ENCODE data around the gene PNMA8A. TPM values are rescaled to one million over a fixed set of nuclear protein-coding genes. Genes with fewer than 3 reads are reported as not detected.

The PNMA8A gene
- total RNA-seq, result 4.3 and 13.0 TPM in 2 replicates

GRCh38 chr19:46471116-46471733 is at the start of gene PNMA8A:
PNMA8A (minus strand) TSS chr19:46471563; CDS start chr19:46471035, 528 bp downstream.

GRCh38 chr19:46495786-46496099 is 24.4 kb upstream of the PNMA8A start, which contains the start of gene PNMA8B:
PNMA8B (minus strand) TSS chr19:46495867; CDS start chr19:46495465, 402 bp downstream.

GRCh38 chr19:46428239-46429135 is 42.9 kb downstream of the PNMA8A start, which contains the start of gene PNMA8C:
PNMA8C (minus strand) TSS chr19:46428936; CDS start chr19:46428359, 577 bp downstream.

Other genes starting within 250 kb of the PNMA8A start
- gene IGFL1, start 241.8 kb downstream of the PNMA8A start, total RNA-seq, result not detected in 2 replicates
- gene HIF3A, start 174.5 kb downstream of the PNMA8A start, total RNA-seq, result 0.75 and 8.7 TPM in 2 replicates
- gene PPP5C, start 124.5 kb downstream of the PNMA8A start, total RNA-seq, result 48.6 and 87.5 TPM in 2 replicates
- 30.4 and 37.2 TPM in 2 replicates for gene CCDC8, start 58.0 kb downstream of the PNMA8A start, total RNA-seq
- 0.25 and 0.33 TPM in 2 replicates for gene PNMA8C, start 42.6 kb downstream of the PNMA8A start, total RNA-seq
- gene PNMA8B, start 24.3 kb upstream of the PNMA8A start, total RNA-seq, result 0.44 and 1.00 TPM in 2 replicates
- 257 and 324 TPM in 2 replicates for gene CALM3, start 129.8 kb upstream of the PNMA8A start, total RNA-seq
- gene PTGIR, start 153.5 kb upstream of the PNMA8A start, total RNA-seq, result 3.7 and 6.2 TPM in 2 replicates
- gene GNG8, start 164.6 kb upstream of the PNMA8A start, total RNA-seq, result not detected in 2 replicates
- 6.2 and 8.0 TPM in 2 replicates for gene DACT3, start 189.6 kb upstream of the PNMA8A start, total RNA-seq
- 14.7 and 21.6 TPM in 2 replicates for gene PRKD2, start 245.6 kb upstream of the PNMA8A start, total RNA-seq

Measured in uterine smooth muscle cell (primary cell).